GM19099 (cell line): Measurements from ENCODE around the gene MCFD2.

ENCODE experiments used
- POLR2A ChIP-seq: IDR thresholded peaks from 3 replicates; pipeline ENCODE4 v1.6.1; 2011; ENCODE audit warnings: low read depth; ENCODE audit not compliant: insufficient read length; ENCODE audit errors: extremely low read depth

Gene MCFD2

GRCh38 chr2:46891956-46892553 is 23.6 kb downstream of the MCFD2 start:
- TF ChIP-seq POLR2A: no peak

- no peak for TF ChIP-seq POLR2A
Observed at GRCh38 chr2:46888421-46888952, 27.1 kb downstream of the MCFD2 start.

GRCh38 chr2:46887028-46887885 is 28.3 kb downstream of the MCFD2 start:
- TF ChIP-seq POLR2A: no peak

- no peak for TF ChIP-seq POLR2A
Observed at GRCh38 chr2:46886268-46887027, 29.2 kb downstream of the MCFD2 start.

- TF ChIP-seq POLR2A: no peak
Observed at GRCh38 chr2:46885376-46885775, 30.2 kb downstream of the MCFD2 start.

- no peak for TF ChIP-seq POLR2A
Observed at GRCh38 chr2:46879511-46879910, 36.1 kb downstream of the MCFD2 start.

GRCh38 chr2:46878886-46879285 is 36.7 kb downstream of the MCFD2 start:
- TF ChIP-seq POLR2A: no peak

GRCh38 chr2:46878240-46878877 is 37.2 kb downstream of the MCFD2 start:
- TF ChIP-seq POLR2A: no peak

- no peak for TF ChIP-seq POLR2A
Observed at GRCh38 chr2:46877619-46878113, 37.9 kb downstream of the MCFD2 start.

- no peak for TF ChIP-seq POLR2A
Observed at GRCh38 chr2:46876741-46877384, 38.7 kb downstream of the MCFD2 start.

GRCh38 chr2:46875226-46875899 is 40.2 kb downstream of the MCFD2 start:
- no peak for TF ChIP-seq POLR2A

- no peak for TF ChIP-seq POLR2A
Observed at GRCh38 chr2:46874236-46874929, 41.2 kb downstream of the MCFD2 start.

GRCh38 chr2:46873604-46874068 is 42.0 kb downstream of the MCFD2 start:
- TF ChIP-seq POLR2A: no peak
